HEK293 (cell line): ENCODE measurements around the gene DNAJB4.

Experiments
- BCL11A ChIP-seq: fragments of 450-650 bp; formaldehyde crosslinking; IDR thresholded peaks from 2 replicates; pipeline ENCODE4 v1.5.1; 2016; ENCODE audit warnings: low read depth, missing biosample characterization, missing genetic modification characterization
- CTCF ChIP-seq: fragments of 450-650 bp; formaldehyde crosslinking; IDR thresholded peaks from 2 replicates; pipeline ENCODE4 v1.5.1; 2016; ENCODE audit warnings: missing biosample characterization, missing genetic modification characterization
- ELK4 ChIP-seq: IDR thresholded peaks from 2 replicates; pipeline ENCODE4 v1.6.1; 2011; ENCODE audit warnings: mild to moderate bottlenecking, low read depth, low read length, borderline replicate concordance
- REST ChIP-seq: fragments of 450-650 bp; formaldehyde crosslinking; IDR thresholded peaks from 2 replicates; pipeline ENCODE4 v1.5.1; 2016; ENCODE audit warnings: missing biosample characterization, missing genetic modification characterization
- SP2 ChIP-seq: fragments of 450-650 bp; formaldehyde crosslinking; IDR thresholded peaks from 2 replicates; pipeline ENCODE4 v1.5.1; 2016; ENCODE audit warnings: missing biosample characterization, missing genetic modification characterization
- ZBTB11 ChIP-seq: fragments of 450-650 bp; formaldehyde crosslinking; conservative IDR thresholded peaks from 2 replicates; pipeline ENCODE4 v1.5.1; 2016; ENCODE audit warnings: low read depth, missing biosample characterization, missing genetic modification characterization
- ZFHX2 ChIP-seq: fragments of 450-650 bp; formaldehyde crosslinking; conservative IDR thresholded peaks from 2 replicates; pipeline ENCODE4 v1.5.1; 2016; ENCODE audit warnings: missing biosample characterization, missing genetic modification characterization
- ZNF133 ChIP-seq: fragments of 450-650 bp; formaldehyde crosslinking; IDR thresholded peaks from 2 replicates; pipeline ENCODE4 v1.5.1; 2016; ENCODE audit warnings: missing biosample characterization, missing genetic modification characterization
- ZNF24 ChIP-seq: fragments of 450-650 bp; formaldehyde crosslinking; IDR thresholded peaks from 2 replicates; pipeline ENCODE4 v1.5.1; 2016; ENCODE audit warnings: missing biosample characterization, missing genetic modification characterization
- ZNF513 ChIP-seq: fragments of 450-650 bp; IDR thresholded peaks from 2 replicates; pipeline ENCODE4 v1.5.1; 2018; ENCODE audit warnings: missing biosample characterization, missing genetic modification characterization
- ZNF561 ChIP-seq: fragments of 450-650 bp; IDR thresholded peaks from 2 replicates; pipeline ENCODE4 v1.5.1; 2018; ENCODE audit warnings: missing biosample characterization, missing genetic modification characterization, borderline replicate concordance

- TF ChIP-seq ZNF133 (tag by site-specific recombination) (no peak), ZBTB11 (tag by site-specific recombination) (no peak), CTCF (tag by site-specific recombination) (no peak), BCL11A (tag by site-specific recombination) (no peak), SP2 (tag by site-specific recombination) (no peak), ELK4 (no peak), ZNF561 (tag by site-specific recombination) (no peak), REST (tag by site-specific recombination) (no peak), ZNF513 (no peak), ZFHX2 (tag by site-specific recombination) (no peak), ZNF24 (tag by site-specific recombination) (no peak)
Measured at GRCh38 chr1:78035121-78035520, 30.4 kb downstream of the DNAJB4 start.
